ENCODE measurements around the gene LDAH.

DNA sequence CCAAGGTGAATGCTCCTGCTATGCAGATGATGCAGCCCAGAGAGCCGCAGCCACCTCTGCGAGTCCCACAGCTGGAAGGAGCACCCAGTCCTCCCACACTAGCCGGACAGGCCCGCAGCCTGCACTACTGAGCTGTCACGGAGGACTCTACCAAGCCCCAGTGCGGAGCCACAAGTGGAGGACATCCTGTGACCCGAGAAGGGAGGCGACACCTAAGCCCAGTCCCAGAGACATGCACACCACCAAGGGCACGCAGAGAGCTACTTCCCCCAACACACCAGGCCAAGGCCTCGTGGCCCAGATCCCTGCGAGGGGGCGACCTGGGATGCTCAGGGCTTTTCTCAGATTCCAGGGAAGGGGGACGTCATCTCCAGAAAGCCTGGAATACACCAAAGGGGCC, 184.9 kb downstream of the LDAH start:
- TF ChIP-seq, protein P1, sequence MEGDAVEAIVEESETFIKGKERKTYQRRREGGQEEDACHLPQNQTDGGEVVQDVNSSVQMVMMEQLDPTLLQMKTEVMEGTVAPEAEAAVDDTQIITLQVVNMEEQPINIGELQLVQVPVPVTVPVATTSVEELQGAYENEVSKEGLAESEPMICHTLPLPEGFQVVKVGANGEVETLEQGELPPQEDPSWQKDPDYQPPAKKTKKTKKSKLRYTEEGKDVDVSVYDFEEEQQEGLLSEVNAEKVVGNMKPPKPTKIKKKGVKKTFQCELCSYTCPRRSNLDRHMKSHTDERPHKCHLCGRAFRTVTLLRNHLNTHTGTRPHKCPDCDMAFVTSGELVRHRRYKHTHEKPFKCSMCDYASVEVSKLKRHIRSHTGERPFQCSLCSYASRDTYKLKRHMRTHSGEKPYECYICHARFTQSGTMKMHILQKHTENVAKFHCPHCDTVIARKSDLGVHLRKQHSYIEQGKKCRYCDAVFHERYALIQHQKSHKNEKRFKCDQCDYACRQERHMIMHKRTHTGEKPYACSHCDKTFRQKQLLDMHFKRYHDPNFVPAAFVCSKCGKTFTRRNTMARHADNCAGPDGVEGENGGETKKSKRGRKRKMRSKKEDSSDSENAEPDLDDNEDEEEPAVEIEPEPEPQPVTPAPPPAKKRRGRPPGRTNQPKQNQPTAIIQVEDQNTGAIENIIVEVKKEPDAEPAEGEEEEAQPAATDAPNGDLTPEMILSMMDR (IDR thresholded peaks at IDR 0.05): no peak
- TF ChIP-seq POLR2AphosphoS5 (IDR thresholded peaks at IDR 0.05) (no peak), POLR2A (IDR thresholded peaks at IDR 0.05) (no peak)
